Measurements from ENCODE around the gene RPS2. TPM values are rescaled to one million over a fixed set of nuclear protein-coding genes. Genes with fewer than 3 reads are reported as not detected.
"Not testable (repeated sequence)": the region's sequence is repeated elsewhere in the genome, so short reads cannot be mapped to it uniquely, and the experiment has no call there.

RPS2 gene
- 1,339 and 1,536 TPM in 2 replicates for total RNA-seq (2014; rRNA removed; shearing (Covaris generic))
- 1,060 and 1,077 TPM in 2 replicates for polyA plus RNA-seq (2016; fragmentation: Nextera tagmentation; extraction: Ambion mirVana)

DNA sequence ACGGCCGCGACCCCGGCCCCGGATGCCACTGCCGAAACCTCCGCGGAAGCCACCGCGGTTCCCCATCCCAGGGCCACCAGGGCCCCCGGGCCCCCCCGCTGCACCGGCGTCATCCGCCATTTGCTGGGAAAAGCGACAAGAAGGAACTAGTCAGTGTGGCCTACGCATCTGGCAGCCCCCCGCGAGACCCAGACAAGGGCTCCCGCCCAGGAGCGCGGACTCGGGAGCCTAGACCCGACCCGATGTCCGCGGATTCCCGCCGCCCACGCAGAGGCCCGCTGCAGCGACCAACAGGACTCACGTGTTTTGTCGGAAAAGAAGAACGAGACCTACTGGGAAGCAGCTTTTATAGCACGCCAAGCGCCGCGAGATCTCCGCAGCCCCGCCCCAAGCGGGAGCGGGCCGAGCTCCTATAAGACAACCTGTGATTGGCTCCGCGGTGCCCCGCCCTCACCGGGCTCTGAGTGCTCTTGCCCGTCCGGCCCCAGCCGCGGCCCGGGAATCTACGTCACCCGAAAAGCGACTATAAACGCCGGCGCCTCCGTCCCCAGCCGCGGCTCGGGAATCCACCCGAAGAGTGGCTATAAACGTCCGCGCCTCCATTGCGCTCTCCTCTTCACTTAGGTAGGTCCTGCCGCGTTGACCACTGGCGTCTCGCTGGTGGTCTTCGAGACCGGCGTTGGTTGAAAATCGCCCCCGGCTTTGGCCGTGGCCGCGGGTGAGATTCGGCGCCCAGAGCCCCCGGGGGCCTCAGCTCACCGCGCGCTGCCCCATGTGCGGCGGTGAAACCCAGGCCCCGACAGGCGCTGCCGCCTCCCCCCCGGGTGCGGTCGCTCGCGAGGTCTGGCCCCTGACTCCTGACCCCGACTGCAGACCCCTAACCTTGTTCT is at the start of gene RPS2:
TSS of gene RPS2 (minus strand) at position 321 of the 890 bp plus-strand sequence. CDS start at position 120, 201 bp downstream.
- in situ Hi-C loops (cut with MboI): no loop called here
- peak; percentile 99 for DNase-seq
- Histone ChIP-seq H2AFZ (peak within 1 kb of the TSS; percentile 71), H3K27ac (peak within 1 kb of the TSS; percentile 91), H3K9me2 (ENCODE audit: insufficient read depth) (no peaks in the 10 kb centered on the region), H3K4me2 (ENCODE audit: unreplicated experiment) (peak within 1 kb of the TSS; percentile 88), H3K79me2 (ENCODE audit: insufficient read depth) (peaks cover 69% of the 10 kb centered on the region), H3K4me3 (peak within 1 kb of the TSS; percentile 93), H3K9ac (peak within 1 kb of the TSS; percentile 97), H3F3A (ENCODE audit: insufficient read depth) (peaks cover 40% of the 10 kb centered on the region), H3K9me3 (ENCODE audit: low read depth) (no peaks in the 10 kb centered on the region), H3K4me1 (ENCODE audit: insufficient read depth) (peaks cover 6% of the 10 kb centered on the region), H3K27me3 (replicated peaks; ENCODE audit: insufficient read depth) (no peaks in the 10 kb centered on the region), H4K20me1 (ENCODE audit: insufficient read depth) (no peaks in the 10 kb centered on the region), H3K36me3 (ENCODE audit: low read depth) (peaks cover 24% of the 10 kb centered on the region)
- WGBS, 2 experiments (ENCODE audit: low coverage in 1 of 2, low lambda C conversion rate in 2 of 2, missing lambda C conversion rate in 2 of 2): 1% methylated on average over 76 to 95 of the region's 97 CpGs
- TF ChIP-seq EZH2 (IDR thresholded peaks at IDR 0.05; ENCODE audit: insufficient read depth, poor library complexity, severe bottlenecking) (no peak), EZH2phosphoT487 (IDR thresholded peaks at IDR 0.05; ENCODE audit: insufficient read depth, low read depth) (no peak)

DNA sequence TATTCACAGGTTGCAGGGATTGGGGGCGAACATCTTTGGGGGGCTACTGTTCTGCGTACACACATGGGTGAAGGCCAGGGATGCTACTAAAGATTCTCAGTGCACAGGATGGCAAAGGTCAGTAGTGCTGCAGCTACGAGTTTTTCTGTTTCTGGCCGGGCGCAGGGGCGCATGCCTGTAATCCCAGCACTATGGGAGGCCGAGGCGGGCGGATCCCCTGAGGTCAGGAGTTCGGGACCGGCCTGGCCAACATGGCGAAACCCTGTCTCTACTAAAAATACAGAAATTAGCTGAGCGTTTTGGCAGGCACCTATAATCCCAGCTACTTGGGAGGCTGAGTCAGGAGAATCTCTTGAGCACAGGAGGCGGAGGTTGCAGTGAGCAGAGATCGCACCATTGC is 48.9 kb upstream of the RPS2 start:
- Histone ChIP-seq H3K4me1 (ENCODE audit: insufficient read depth) (peaks cover 8% of the 10 kb centered on the region; the same call in 1 of the 2 replicates), H3K4me3 (no peak overlapping the region), H4K20me1 (ENCODE audit: insufficient read depth) (no peaks in the 10 kb centered on the region), H3K9ac (no peak overlapping the region), H3K36me3 (ENCODE audit: low read depth) (no peaks in the 10 kb centered on the region), H3F3A (ENCODE audit: insufficient read depth) (peaks cover 3% of the 10 kb centered on the region), H3K4me2 (ENCODE audit: unreplicated experiment) (no peak overlapping the region), H3K9me3 (ENCODE audit: low read depth) (no peaks in the 10 kb centered on the region), H3K27me3 (replicated peaks; ENCODE audit: insufficient read depth) (no peaks in the 10 kb centered on the region), H3K79me2 (ENCODE audit: insufficient read depth) (peaks cover 22% of the 10 kb centered on the region), H3K27ac (no peak overlapping the region), H2AFZ (no peak overlapping the region), H3K9me2 (ENCODE audit: insufficient read depth) (no peaks in the 10 kb centered on the region)
- TF ChIP-seq EZH2 (IDR thresholded peaks at IDR 0.05; ENCODE audit: insufficient read depth, poor library complexity, severe bottlenecking) (no peak), EZH2phosphoT487 (IDR thresholded peaks at IDR 0.05; ENCODE audit: insufficient read depth, low read depth) (no peak)
- 90 to 94% methylated on average over 15 of the region's 15 CpGs for WGBS, 2 experiments (ENCODE audit: low coverage in 1 of 2, low lambda C conversion rate in 2 of 2, missing lambda C conversion rate in 2 of 2)
- in situ Hi-C loops (cut with MboI): no loop called here
- DNase-seq: no peak

DNA sequence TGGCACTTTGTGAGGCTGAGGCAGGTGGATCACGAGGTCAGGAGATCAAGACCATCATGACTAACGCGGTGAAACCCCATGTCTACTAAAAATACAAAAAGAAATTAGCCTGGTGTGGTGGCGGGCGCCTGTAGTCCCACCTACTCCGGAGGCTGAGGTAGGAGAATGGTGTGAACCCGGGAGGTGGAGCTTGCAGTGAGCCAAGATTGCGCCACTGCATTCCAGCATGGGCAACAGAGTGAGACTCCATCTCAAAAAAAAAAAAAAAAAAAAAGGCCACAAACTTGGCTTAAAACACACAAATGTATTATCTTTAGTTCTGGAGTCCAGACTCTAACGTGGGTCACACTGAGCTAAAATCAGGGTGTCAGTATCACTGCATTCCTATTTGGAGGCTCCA is 47.1 kb upstream of the RPS2 start:
- H3K4me3 ChIP-seq; H3K9me3 ChIP-seq (ENCODE audit: low read depth); H3K27ac ChIP-seq; H2AFZ ChIP-seq; H3K4me2 ChIP-seq (ENCODE audit: unreplicated experiment); H3K27me3 ChIP-seq (replicated peaks; ENCODE audit: insufficient read depth); H3K36me3 ChIP-seq (ENCODE audit: low read depth); H3K9ac ChIP-seq; in situ Hi-C loops (cut with MboI); H4K20me1 ChIP-seq (ENCODE audit: insufficient read depth); DNase-seq; H3K9me2 ChIP-seq (ENCODE audit: insufficient read depth): not testable (repeated sequence)
- WGBS, 2 experiments (ENCODE audit: low coverage in 1 of 2, low lambda C conversion rate in 2 of 2, missing lambda C conversion rate in 2 of 2): 90 to 92% methylated on average over 9 of the region's 9 CpGs
- Histone ChIP-seq H3K4me1 (ENCODE audit: insufficient read depth) (peaks cover 18% of the 10 kb centered on the region), H3F3A (ENCODE audit: insufficient read depth) (peaks cover 17% of the 10 kb centered on the region), H3K79me2 (ENCODE audit: insufficient read depth) (peaks cover 40% of the 10 kb centered on the region)

DNA sequence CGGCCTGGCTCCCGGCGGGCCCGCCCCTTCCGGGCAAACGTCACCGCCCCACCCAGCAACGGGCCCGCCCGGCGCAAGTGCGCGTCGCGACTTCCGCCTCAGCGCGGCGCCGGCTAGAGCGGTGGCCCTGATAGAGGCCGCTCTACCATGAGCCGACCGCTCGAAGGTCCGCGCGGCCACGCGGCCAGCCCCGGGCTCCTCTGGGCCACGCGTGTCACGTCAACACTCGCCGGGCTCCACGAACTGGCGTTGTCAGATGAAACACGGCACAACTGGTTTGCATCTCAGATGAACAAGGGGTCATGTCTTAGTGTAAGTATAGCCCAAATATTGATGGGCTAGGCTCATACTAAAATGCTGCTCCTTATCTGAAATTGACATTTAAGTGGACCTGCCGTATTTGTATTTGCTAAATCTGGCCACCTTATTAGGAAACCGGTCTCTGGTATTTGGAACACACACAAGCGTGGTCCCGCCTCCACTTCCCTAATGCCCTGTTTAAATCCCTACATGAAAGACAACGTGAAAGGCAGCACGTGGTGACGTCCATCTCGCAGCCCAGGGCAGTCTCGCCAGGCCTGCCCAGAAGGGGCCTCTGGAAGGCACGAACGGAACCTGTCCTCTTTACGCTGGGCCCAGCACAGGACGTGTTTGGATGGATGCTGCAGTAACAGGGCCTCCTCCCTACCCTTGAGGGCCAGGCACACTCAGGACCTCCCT is 45.3 kb upstream of the RPS2 start, which contains the start of gene ZNF598:
TSS of gene ZNF598 (minus strand) at position 31 of the 720 bp plus-strand sequence.
- in situ Hi-C loops (cut with MboI): no loop called here

More for the DNA sequence above, 45.3 kb upstream of the RPS2 start, which contains the start of gene ZNF598:
- Histone ChIP-seq H3K27me3 (replicated peaks; ENCODE audit: insufficient read depth) (no peaks in the 10 kb centered on the region), H3K79me2 (ENCODE audit: insufficient read depth) (peaks cover 58% of the 10 kb centered on the region), H2AFZ (peak within 1 kb of the TSS; percentile 66), H3K27ac (peak within 1 kb of the TSS; percentile 93), H3K4me3 (peak within 1 kb of the TSS; percentile 85), H3K4me1 (ENCODE audit: insufficient read depth) (peaks cover 18% of the 10 kb centered on the region), H3K9me2 (ENCODE audit: insufficient read depth) (no peaks in the 10 kb centered on the region), H3K9ac (peak within 1 kb of the TSS; percentile 91), H3K9me3 (ENCODE audit: low read depth) (no peaks in the 10 kb centered on the region), H3K4me2 (ENCODE audit: unreplicated experiment) (peak within 1 kb of the TSS; percentile 97), H3F3A (ENCODE audit: insufficient read depth) (peaks cover 17% of the 10 kb centered on the region), H3K36me3 (ENCODE audit: low read depth) (no peaks in the 10 kb centered on the region), H4K20me1 (ENCODE audit: insufficient read depth) (peaks cover 6% of the 10 kb centered on the region; the same call in 1 of the 2 replicates)
- peak; percentile 95 for DNase-seq
- TF ChIP-seq EZH2phosphoT487 (IDR thresholded peaks at IDR 0.05; ENCODE audit: insufficient read depth, low read depth) (no peak), EZH2 (IDR thresholded peaks at IDR 0.05; ENCODE audit: insufficient read depth, poor library complexity, severe bottlenecking) (no peak)
- 1 to 2% methylated on average over 41 to 46 of the region's 52 CpGs for WGBS, 2 experiments (ENCODE audit: low coverage in 1 of 2, low lambda C conversion rate in 2 of 2, missing lambda C conversion rate in 2 of 2)

All from GM23248 (cell line).